ENCODE data around the gene TMTC4. TPM values are rescaled to one million over a fixed set of nuclear protein-coding genes. Genes with fewer than 3 reads are reported as not detected.
A peak's percentile ranks its signal among the peaks of the same experiment; 100 is the strongest.

Gene TMTC4
- total RNA-seq, 1 experiment from 2014 or later = 15.1 TPM

DNA sequence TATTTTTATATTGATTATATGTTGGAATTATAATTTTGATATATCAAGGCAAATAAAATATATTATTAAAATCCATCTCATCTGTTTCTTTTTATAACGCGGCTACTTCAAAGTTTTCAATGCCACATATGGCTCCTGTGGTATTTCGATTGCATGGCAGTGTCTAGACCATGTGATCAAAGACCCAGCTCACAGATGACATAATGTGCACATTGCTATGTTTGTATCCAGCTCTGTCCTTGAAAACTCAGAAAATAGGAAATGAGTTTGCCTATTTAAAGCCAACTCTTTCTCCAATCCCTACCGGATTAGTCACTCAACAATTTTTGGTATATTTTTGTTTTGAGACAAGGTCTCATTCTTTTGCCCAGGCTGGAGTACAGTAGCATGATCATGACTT lies 26.2 kb downstream of the TMTC4 start:
- POLR2A ChIA-PET (ENCODE audit: unreplicated experiment) = no interaction called here
- Histone ChIP-seq H2AFZ (ENCODE audit: low read length) (no peak overlapping the region), H3K27ac (ENCODE audit: low read length) (no peak overlapping the region), H3K79me2 (ENCODE audit: low read length) (no peaks in the 10 kb centered on the region), H3K9me3 (ENCODE audit: low read length) (no peaks in the 10 kb centered on the region), H3K4me2 (ENCODE audit: low read length) (no peak overlapping the region), H3K36me3 (ENCODE audit: low read depth, low read length) (no peaks in the 10 kb centered on the region), H3K27me3 (ENCODE audit: low read length) (no peaks in the 10 kb centered on the region), H3K9me2 (replicated peaks; ENCODE audit: low read length) (no peaks in the 10 kb centered on the region), H3K9ac (ENCODE audit: low read length) (no peak overlapping the region), H3K4me1 (ENCODE audit: insufficient read depth, low read length) (no peaks in the 10 kb centered on the region), H3F3A (ENCODE audit: low read length, unreplicated experiment) (no peaks in the 10 kb centered on the region), H3K4me3 (ENCODE audit: low read length) (no peak overlapping the region), H4K20me1 (ENCODE audit: low read length) (no peaks in the 10 kb centered on the region)
- ATAC-seq (no peak), DNase-seq (no peak)
- BruUV-seq (replicated peaks) = no TSS peak
- CTCF ChIA-PET = interaction anchor here (0.7 kb wide), 1 partner anchor 73 kb away, joined by 3 read pairs; no protein-coding TSS in a partner anchor
- no peak for TF ChIP-seq CTCF (conservative IDR thresholded peaks at IDR 0.05; ENCODE audit: low read depth, low read length)
- TF ChIP-seq EZH2phosphoT487 (IDR thresholded peaks at IDR 0.05; ENCODE audit: borderline replicate concordance, low read length) = no peak
- TF ChIP-seq EZH2 (IDR thresholded peaks at IDR 0.05; ENCODE audit: low read length, unreplicated experiment) = no peak
- intact Hi-C loops (cut with micrococcal nuclease) = loop anchor here (5.0 kb wide), 1 partner anchor 454 kb away; no protein-coding TSS in a partner anchor

DNA sequence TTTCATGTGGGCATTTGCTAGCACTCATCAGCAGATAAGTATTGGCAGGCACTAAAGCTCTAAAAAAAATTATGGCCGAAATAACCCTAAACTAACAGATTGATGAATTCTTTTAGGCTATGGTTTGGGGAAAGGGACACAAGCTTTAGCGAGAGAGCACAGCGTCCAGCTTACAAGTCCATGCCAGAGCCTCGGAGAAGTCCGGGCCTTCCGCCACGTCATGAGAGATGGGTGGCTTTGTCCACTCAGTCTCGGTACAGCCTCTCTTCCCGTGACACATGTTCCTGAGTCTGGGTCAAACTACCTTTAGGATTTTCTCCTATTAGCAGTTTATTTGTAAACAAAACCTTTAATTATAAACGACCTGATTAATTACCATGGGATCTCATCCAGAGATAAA lies 27.7 kb downstream of the TMTC4 start:
- no peaks in the 10 kb centered on the region for H3K79me2 ChIP-seq (ENCODE audit: low read length)
- no peaks in the 10 kb centered on the region for H3K27me3 ChIP-seq (ENCODE audit: low read length)
- intact Hi-C loops (cut with micrococcal nuclease) = loop anchor here (5.0 kb wide), 1 partner anchor 455 kb away; no protein-coding TSS in a partner anchor
- H3K9ac ChIP-seq (ENCODE audit: low read length) = no peak overlapping the region
- no TSS peak for BruUV-seq (replicated peaks)
- H3K4me3 ChIP-seq (ENCODE audit: low read length) = no peak overlapping the region
- H3F3A ChIP-seq (ENCODE audit: low read length, unreplicated experiment) = no peaks in the 10 kb centered on the region
- H3K27ac ChIP-seq (ENCODE audit: low read length) = no peak overlapping the region
- H3K9me3 ChIP-seq (ENCODE audit: low read length) = no peaks in the 10 kb centered on the region
- no peak overlapping the region for H3K4me2 ChIP-seq (ENCODE audit: low read length)
- no peaks in the 10 kb centered on the region for H4K20me1 ChIP-seq (ENCODE audit: low read length)
- no peak overlapping the region for H2AFZ ChIP-seq (ENCODE audit: low read length)
- ChIA-PET POLR2A (ENCODE audit: unreplicated experiment) (no interaction called here), CTCF (no interaction called here)
- H3K9me2 ChIP-seq (replicated peaks; ENCODE audit: low read length) = no peaks in the 10 kb centered on the region
- H3K4me1 ChIP-seq (ENCODE audit: insufficient read depth, low read length) = no peaks in the 10 kb centered on the region
- DNase-seq (no peak), ATAC-seq (no peak)
- TF ChIP-seq EZH2 (IDR thresholded peaks at IDR 0.05; ENCODE audit: low read length, unreplicated experiment) (no peak), CTCF (conservative IDR thresholded peaks at IDR 0.05; ENCODE audit: low read depth, low read length) (no peak), EZH2phosphoT487 (IDR thresholded peaks at IDR 0.05; ENCODE audit: borderline replicate concordance, low read length) (no peak)
- H3K36me3 ChIP-seq (ENCODE audit: low read depth, low read length) = no peaks in the 10 kb centered on the region

DNA sequence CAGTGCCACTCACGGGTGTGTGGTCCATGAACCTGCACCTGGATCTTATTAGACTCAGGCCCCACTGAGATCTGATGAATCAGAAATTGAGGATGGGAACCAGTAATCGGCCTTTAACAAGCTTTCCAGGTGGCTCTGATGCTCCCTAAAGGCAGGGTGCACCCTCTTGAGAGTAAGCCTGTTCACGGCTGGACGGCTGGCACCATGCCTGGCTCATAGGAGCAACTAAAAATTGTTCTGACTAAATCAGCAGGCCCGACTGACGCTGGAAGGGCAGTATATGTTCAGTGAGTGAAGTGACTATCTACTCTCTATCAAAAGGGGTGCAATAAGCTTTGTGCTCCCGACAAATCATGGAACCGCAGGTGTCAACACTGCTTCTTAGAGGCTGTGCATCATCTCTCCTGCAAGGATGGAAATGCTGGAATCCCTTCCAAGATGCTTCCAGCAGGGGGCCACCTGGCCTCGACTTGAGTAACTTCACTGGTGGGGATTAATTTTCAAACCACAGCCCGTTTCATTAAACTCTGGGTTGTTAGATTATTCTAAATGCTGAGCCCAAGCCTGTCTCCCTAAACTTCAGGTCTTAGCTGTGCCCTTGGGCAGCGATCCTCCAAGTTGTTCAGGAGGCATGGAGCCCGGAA lies 28.4 kb downstream of the TMTC4 start:
- H3K36me3 ChIP-seq (ENCODE audit: low read depth, low read length) = no peaks in the 10 kb centered on the region
- no peaks in the 10 kb centered on the region for H3K9me3 ChIP-seq (ENCODE audit: low read length)
- TF ChIP-seq EZH2 (IDR thresholded peaks at IDR 0.05; ENCODE audit: low read length, unreplicated experiment) (no peak), CTCF (conservative IDR thresholded peaks at IDR 0.05; ENCODE audit: low read depth, low read length) (peak; percentile 66), EZH2phosphoT487 (IDR thresholded peaks at IDR 0.05; ENCODE audit: borderline replicate concordance, low read length) (no peak)
- no peaks in the 10 kb centered on the region for H4K20me1 ChIP-seq (ENCODE audit: low read length)
- no peaks in the 10 kb centered on the region for H3K4me1 ChIP-seq (ENCODE audit: insufficient read depth, low read length)
- DNase-seq (peak; percentile 48), ATAC-seq (peak; percentile 64)
- H2AFZ ChIP-seq (ENCODE audit: low read length) = no peak overlapping the region
- H3K27me3 ChIP-seq (ENCODE audit: low read length) = no peaks in the 10 kb centered on the region
- POLR2A ChIA-PET (ENCODE audit: unreplicated experiment) = no interaction called here
- intact Hi-C loops (cut with micrococcal nuclease) = loop anchor here (5.0 kb wide), 1 partner anchor 456 kb away; no protein-coding TSS in a partner anchor
- H3K9me2 ChIP-seq (replicated peaks; ENCODE audit: low read length) = no peaks in the 10 kb centered on the region
- CTCF ChIA-PET = no interaction called here
- BruUV-seq (replicated peaks) = no TSS peak
- H3K79me2 ChIP-seq (ENCODE audit: low read length) = no peaks in the 10 kb centered on the region
- H3K9ac ChIP-seq (ENCODE audit: low read length) = no peak overlapping the region
- H3K4me2 ChIP-seq (ENCODE audit: low read length) = no peak overlapping the region
- H3K27ac ChIP-seq (ENCODE audit: low read length) = no peak overlapping the region
- no peaks in the 10 kb centered on the region for H3F3A ChIP-seq (ENCODE audit: low read length, unreplicated experiment)
- no peak overlapping the region for H3K4me3 ChIP-seq (ENCODE audit: low read length)

Measured in PC-3 (cell line).